Amniotic stem cell (primary cell): ENCODE measurements around the gene SPATA7.
"Not testable (repeated sequence)": the region's sequence is repeated elsewhere in the genome, so short reads cannot be mapped to it uniquely, and the experiment has no call there.

Experiments used
- DNase-seq: peaks from one replicate; lab custom pipeline; 2025; lab: John Stamatoyannopoulos, UW

SPATA7 gene, protein sequence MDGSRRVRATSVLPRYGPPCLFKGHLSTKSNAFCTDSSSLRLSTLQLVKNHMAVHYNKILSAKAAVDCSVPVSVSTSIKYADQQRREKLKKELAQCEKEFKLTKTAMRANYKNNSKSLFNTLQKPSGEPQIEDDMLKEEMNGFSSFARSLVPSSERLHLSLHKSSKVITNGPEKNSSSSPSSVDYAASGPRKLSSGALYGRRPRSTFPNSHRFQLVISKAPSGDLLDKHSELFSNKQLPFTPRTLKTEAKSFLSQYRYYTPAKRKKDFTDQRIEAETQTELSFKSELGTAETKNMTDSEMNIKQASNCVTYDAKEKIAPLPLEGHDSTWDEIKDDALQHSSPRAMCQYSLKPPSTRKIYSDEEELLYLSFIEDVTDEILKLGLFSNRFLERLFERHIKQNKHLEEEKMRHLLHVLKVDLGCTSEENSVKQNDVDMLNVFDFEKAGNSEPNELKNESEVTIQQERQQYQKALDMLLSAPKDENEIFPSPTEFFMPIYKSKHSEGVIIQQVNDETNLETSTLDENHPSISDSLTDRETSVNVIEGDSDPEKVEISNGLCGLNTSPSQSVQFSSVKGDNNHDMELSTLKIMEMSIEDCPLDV

GRCh38 chr14:88385212-88386101 lies at the start of gene SPATA7:
TSS of gene SPATA7 (plus strand) at chr14:88385657. CDS start at chr14:88385819, 162 bp downstream.
- peak; percentile 79 for DNase-seq

GRCh38 chr14:88340357-88340756 lies 45.1 kb upstream of the SPATA7 start:
- no peak for DNase-seq

DNA sequence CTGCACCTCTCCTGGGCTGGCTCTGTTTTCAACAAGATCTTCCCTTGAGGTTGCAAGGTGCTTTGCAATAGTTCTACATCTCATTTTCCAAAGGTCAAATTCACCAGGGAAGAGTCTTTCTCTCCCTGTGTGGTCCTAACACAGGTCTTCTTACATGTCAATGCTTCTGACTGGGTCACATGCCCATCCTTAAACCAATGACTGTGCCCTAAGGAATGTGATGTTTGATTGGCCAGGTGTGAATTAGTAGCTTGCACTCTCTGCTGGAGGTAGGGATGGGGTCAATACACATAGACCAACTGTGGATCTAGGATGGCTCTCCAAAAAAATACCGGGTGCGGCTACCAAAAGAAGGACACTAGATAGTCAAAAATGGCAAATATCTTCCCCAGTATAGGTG lies 42.5 kb upstream of the SPATA7 start:
- no peak for DNase-seq

DNA sequence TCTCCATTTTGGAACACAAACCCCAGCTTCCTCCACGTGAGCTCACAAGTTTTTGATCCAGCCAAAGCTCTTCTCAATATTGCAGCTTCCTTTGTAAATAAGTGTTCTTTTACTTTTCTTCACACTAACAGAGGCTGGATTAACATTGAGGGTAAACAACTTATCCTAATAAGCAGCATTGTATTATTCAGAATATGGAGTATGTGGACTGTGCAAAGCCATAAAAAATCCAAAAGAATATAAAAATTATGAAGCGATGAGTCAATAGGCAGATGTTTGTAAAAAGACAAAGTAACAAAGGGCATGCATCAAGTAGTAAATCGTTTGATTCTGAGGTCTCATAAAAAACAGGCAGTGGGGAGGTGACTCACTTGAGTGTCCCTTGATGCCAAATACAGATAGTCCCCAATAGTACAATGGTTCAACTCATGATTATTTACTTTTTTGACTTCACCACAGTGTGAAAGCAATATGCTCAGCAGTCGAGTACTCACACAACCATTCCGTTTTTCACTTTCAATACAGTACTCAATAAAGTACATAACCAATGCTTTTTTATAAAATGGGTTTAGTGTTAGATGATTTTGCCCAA lies 39.3 kb upstream of the SPATA7 start:
- no peak for DNase-seq

DNA sequence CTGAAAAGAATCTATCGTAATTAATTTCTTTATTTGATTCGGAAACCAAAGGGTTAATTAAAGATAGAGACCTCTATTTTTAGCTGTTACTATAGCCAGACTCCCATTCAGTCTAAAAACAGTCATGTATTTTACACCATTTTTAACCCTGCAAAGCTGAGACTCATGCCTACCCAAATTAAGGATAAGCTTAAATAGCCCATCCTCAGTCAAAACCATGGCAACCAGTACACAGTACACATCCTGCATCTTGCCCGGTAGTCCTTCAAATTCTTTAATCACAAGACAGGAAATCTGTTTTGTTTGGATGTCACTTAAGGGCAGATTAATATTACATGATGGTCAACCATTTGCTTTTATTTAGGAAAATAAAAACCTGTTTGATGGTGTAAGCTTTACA lies 36.9 kb upstream of the SPATA7 start:
- DNase-seq, result no peak

GRCh38 chr14:88351966-88352691 lies 33.3 kb upstream of the SPATA7 start:
- DNase-seq, result no peak

DNA sequence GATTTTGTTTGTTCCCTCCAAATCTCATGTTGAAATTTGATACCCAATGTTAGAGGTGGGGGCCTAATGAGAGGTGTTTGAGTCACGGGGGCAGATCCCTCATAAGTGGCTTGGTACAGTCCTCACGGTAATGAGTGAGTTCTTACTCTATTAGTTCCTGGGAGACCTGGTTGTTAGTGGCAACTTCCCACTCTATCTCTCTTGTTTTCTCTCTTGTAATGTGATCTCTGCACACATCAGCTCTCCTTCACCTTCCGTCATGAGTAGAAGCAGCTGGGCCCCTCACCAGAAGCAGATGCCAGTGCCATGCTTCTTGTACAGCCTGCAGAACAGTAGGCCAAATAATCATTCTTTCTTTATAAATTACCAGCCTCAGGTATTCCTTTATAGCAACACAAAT lies 32.8 kb upstream of the SPATA7 start:
- DNase-seq, result no peak

DNA sequence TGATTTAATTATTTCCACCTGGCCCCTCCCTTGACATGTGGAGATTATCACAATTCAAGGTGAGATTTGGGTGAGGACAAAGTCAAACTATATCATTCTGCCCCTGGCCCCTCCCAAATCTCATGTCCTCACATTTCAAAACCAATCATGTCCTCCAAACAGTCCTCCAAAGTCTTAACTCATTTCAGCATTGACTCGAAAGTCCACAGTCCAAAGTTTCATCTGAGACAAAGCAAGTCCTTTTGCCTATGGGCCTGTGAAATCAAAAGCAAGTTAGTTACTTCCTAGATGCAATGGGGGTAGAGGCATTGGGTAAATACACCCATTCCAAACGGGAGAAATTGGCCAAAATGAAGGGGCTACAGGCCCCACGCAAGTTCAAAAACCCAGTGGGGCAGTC lies 31.1 kb upstream of the SPATA7 start:
- DNase-seq, result no peak

DNA sequence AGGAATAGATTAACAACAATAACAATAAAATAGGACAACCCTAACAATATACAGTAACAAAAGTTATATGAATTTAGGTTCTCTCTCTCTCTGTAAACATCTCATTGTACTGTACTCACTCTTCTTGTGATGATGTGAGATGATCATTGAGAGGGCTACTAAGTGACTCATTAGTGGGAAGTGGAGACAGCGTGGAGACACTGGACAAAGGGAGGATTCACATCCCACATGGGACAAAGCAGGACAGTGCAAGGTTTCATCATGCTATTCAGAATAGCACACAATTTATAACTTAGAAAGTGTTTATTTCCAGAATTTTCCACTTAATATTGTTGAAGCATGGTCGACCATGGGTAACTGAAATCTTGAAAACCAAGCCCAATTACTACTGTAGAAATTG lies 26.0 kb upstream of the SPATA7 start:
- DNase-seq, result no peak

DNA sequence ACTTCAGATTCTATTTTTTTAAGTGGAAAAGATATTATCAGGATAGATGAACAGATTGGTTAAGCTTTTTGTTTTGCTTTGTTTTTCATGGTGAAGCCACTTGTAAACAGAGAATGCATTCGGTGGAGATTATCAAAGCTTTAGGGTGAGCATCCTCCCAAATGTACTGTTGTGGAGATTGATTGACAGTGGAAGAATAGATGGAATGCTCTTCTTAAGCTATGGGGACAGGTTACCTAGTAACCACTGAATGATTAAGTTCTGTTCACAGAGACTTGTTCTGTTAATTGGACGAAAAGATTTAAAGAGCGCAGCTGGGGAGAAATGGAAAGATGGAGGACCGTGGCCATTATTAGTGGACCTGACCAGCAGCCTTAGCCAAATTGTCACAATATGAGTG lies 21.8 kb upstream of the SPATA7 start:
- DNase-seq, result no peak

GRCh38 chr14:88364710-88365413 lies 20.6 kb upstream of the SPATA7 start:
- no peak for DNase-seq

DNA sequence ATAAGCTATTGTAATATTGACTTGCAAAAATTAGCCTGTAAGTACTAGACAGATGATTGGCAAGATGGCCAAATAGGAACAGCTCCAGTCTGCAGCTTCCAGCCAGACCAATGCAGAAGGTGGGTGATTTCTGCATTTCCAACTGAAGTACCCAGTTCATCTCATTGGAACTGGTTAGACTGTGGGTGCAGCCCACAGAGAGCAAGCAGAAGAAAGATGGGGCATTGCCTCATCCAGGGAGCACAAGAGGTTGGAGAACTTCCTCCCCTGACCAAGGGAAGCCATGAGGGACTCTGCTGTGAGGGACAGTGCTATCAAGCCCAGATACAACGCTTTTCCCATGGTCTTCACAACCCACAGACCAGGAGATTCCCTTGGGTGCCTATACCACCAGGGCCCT lies 16.0 kb upstream of the SPATA7 start:
- DNase-seq, result no peak

- DNase-seq, result no peak
These were observed 5.6 kb upstream of the SPATA7 start for GRCh38 chr14:88379706-88380343.

- DNase-seq, result no peak
These were observed 5.1 kb upstream of the SPATA7 start for GRCh38 chr14:88380405-88380804.

DNA sequence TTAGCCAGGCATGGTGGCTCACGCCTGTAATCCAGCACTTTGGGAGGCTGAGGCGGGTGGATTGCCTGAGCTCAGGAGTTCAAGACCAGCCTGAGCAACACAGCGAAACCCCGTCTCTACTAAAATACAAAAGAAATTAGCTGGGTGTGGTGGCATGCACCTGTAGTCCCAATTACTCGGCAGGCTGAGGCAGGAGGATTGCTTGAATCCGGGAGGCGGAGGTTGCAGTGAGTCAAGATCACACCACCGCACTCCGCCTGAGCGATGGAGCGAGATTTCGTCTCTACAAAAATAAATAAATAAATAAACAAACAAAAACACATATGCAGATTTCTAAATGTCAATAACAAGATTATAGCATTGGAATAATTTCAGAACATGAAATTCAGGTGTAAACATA lies 3.8 kb upstream of the SPATA7 start:
- DNase-seq, result not testable (repeated sequence)

- DNase-seq, result no peak
These were observed 739 bp upstream of the SPATA7 start for GRCh38 chr14:88384718-88385117.

GRCh38 chr14:88386256-88386794 lies 868 bp downstream of the SPATA7 start:
- no peak for DNase-seq

DNA sequence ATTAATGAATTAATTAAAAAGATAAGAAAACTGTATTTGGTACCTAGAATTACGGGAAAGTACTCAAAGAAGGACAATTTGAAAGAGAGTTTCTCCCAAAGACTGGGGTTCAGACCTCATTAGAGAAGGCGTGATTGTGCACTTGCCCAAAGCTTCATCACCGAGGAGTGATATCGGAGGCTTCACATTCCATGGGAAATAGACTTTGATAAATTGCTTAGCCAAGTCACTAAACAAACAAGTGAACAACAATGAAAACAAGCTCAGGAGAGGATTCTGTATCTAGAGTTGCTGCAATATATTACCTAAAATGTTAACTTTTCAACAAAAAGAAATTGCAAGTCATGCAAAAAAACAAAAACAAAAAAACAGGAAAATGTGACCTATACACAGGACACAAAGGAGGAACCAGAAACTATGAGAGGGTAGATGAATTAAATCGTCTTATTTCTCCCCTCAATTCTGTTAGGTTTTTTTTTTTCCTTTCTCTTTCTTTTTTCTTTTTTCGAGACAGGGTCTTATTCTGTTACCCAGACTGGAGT lies 3.4 kb downstream of the SPATA7 start:
- DNase-seq, result no peak

GRCh38 chr14:88392609-88393008 lies 7.2 kb downstream of the SPATA7 start:
- no peak for DNase-seq

GRCh38 chr14:88411039-88411438 lies 25.6 kb downstream of the SPATA7 start:
- no peak for DNase-seq
